ENCODE data around the gene RASGRF1. TPM values are rescaled to one million over a fixed set of nuclear protein-coding genes. Genes with fewer than 3 reads are reported as not detected.
A peak's percentile ranks its signal among the peaks of the same experiment; 100 is the strongest.
"Not testable (repeated sequence)": the region's sequence is repeated elsewhere in the genome, so short reads cannot be mapped to it uniquely, and the experiment has no call there.

RASGRF1 gene
- total RNA-seq, 1 donor: under 0.01 TPM

DNA sequence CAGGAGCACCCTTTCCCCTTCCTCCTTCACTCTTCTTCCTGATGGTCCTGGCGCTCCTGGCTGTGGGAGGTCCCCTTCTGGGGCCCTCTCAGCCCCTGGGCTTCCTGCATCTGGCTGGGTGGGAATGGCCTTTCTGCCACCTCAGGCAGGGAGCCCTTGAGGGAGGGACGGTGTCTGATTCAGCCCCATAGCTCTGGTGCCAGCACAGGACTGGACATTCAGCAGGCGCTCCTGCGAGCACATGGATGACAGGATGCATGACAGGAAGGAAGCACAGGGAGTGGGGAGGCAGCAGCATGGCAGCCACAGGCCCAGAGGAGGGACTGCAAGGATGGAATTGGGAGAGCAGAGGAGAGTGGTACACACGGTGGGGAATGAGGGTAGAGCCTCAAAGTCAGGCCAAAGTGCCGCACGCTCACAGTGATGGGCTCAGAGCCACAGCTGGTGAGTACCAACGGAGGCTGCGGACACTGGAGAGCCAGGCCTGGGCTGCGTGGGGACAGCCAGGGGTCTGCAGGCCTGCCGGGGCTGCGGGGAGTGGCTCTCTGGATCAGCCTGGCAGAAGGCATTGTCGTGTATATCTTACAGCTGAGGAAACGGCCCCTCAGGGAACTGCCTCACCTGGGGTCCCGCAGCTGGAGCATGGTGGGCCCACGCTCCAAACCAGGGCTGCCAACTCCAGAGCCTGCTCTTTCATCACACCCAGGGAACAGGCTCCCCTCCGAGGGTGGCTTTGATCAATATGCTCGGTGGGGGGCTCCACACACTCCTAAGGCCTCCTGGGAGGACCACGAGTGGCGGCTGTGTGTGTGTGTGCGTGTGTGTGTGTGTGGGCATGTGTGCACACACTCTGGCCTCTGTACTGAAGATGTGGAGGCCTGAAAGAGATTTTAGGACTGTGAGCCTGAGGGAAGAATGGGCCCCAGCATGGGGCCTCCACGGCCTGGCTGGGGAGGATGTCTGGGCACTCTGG is 94.4 kb downstream of the RASGRF1 start:
- H3K27ac ChIP-seq (ENCODE audit: low read depth, low read length): no peak overlapping the region
- no peaks in the 10 kb centered on the region for H3K9me3 ChIP-seq (ENCODE audit: low read depth, low read length)
- no peak overlapping the region for H3K4me2 ChIP-seq (ENCODE audit: insufficient read depth, low read length)
- TF ChIP-seq, protein P1, sequence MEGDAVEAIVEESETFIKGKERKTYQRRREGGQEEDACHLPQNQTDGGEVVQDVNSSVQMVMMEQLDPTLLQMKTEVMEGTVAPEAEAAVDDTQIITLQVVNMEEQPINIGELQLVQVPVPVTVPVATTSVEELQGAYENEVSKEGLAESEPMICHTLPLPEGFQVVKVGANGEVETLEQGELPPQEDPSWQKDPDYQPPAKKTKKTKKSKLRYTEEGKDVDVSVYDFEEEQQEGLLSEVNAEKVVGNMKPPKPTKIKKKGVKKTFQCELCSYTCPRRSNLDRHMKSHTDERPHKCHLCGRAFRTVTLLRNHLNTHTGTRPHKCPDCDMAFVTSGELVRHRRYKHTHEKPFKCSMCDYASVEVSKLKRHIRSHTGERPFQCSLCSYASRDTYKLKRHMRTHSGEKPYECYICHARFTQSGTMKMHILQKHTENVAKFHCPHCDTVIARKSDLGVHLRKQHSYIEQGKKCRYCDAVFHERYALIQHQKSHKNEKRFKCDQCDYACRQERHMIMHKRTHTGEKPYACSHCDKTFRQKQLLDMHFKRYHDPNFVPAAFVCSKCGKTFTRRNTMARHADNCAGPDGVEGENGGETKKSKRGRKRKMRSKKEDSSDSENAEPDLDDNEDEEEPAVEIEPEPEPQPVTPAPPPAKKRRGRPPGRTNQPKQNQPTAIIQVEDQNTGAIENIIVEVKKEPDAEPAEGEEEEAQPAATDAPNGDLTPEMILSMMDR (IDR thresholded peaks at IDR 0.05; ENCODE audit: extremely low read depth, low read depth, low read length): no peak
- H3K27me3 ChIP-seq (ENCODE audit: insufficient read depth, low read length): peaks cover 2% of the 10 kb centered on the region
- H3K79me2 ChIP-seq (ENCODE audit: insufficient read depth, low read length): no peaks in the 10 kb centered on the region
- DNase-seq (ENCODE audit: insufficient read length, low spot score, missing footprints): peak; percentile 50
- no peaks in the 10 kb centered on the region for H3K36me3 ChIP-seq (ENCODE audit: insufficient read depth, low read length)
- H4K20me1 ChIP-seq (ENCODE audit: insufficient read depth, low read length): no peaks in the 10 kb centered on the region
- no peaks in the 10 kb centered on the region for H3K4me1 ChIP-seq (ENCODE audit: insufficient read depth, low read length)
- no peak overlapping the region for H2AFZ ChIP-seq (ENCODE audit: low read length)
- no peak overlapping the region for H3K4me3 ChIP-seq (ENCODE audit: insufficient read depth, low read length)

DNA sequence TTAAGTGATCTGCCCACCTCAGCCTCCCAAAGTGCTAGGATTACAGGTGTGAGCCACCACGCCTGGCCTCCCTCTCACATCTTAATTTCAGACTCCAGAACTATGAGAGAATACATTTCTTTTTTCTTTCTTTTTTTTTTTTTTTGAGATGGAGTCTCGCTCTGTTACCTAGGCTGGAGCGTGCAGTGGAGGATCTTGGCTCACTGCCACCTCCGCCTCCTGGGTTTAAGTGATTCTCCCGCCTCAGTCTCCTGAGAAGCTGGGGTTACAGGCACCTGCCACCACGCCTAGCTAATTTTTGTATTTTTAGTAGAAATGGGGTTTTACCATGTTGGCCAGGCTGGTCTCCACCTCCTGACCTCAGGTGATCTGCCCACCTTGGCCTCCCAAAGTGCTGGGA is 95.4 kb downstream of the RASGRF1 start:
- not testable (repeated sequence) for H3K36me3 ChIP-seq (ENCODE audit: insufficient read depth, low read length); H4K20me1 ChIP-seq (ENCODE audit: insufficient read depth, low read length); H3K9me3 ChIP-seq (ENCODE audit: low read depth, low read length); H2AFZ ChIP-seq (ENCODE audit: low read length); H3K4me1 ChIP-seq (ENCODE audit: insufficient read depth, low read length); H3K4me2 ChIP-seq (ENCODE audit: insufficient read depth, low read length); H3K27me3 ChIP-seq (ENCODE audit: insufficient read depth, low read length); H3K4me3 ChIP-seq (ENCODE audit: insufficient read depth, low read length); H3K79me2 ChIP-seq (ENCODE audit: insufficient read depth, low read length); H3K27ac ChIP-seq (ENCODE audit: low read depth, low read length); DNase-seq (ENCODE audit: insufficient read length, low spot score, missing footprints)

DNA sequence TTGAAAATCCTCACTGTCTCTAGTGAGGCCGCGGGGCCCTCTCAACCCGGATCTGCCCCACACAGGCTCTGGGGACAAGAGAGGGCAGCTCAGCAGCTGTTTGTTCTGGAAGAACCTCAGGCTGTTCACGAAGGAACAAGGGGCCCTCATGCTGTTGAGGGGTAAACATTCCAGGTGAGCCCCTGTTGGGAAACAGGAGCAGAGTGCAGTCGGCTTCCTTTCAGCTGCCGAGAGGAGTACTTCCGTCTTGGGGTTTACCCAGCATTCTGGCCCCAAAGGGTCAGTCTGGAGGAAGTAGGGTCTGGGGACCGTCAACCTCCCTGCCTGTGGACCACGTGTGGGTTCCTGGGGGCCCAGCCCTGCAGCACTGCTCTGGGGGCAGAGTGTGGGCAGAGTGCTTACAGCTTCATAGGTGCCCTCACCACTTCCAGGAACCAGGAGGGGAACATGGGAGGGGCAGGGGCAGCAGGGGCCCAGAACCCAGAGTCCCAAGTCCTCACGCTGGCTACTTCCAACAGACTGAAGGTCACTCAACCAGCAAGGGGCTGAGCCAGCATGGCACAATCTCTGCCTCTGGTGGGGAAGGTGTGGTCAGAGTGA is 96.5 kb downstream of the RASGRF1 start:
- TF ChIP-seq, protein P1 (IDR thresholded peaks at IDR 0.05; ENCODE audit: extremely low read depth, low read depth, low read length): no peak
- H3K9me3 ChIP-seq (ENCODE audit: low read depth, low read length): no peaks in the 10 kb centered on the region
- H2AFZ ChIP-seq (ENCODE audit: low read length): no peak overlapping the region
- no peaks in the 10 kb centered on the region for H3K79me2 ChIP-seq (ENCODE audit: insufficient read depth, low read length)
- DNase-seq (ENCODE audit: insufficient read length, low spot score, missing footprints): peak; percentile 65
- no peak overlapping the region for H3K4me2 ChIP-seq (ENCODE audit: insufficient read depth, low read length)
- peaks cover 7% of the 10 kb centered on the region for H3K4me1 ChIP-seq (ENCODE audit: insufficient read depth, low read length)
- H3K27ac ChIP-seq (ENCODE audit: low read depth, low read length): no peak overlapping the region
- no peaks in the 10 kb centered on the region for H3K27me3 ChIP-seq (ENCODE audit: insufficient read depth, low read length)
- H4K20me1 ChIP-seq (ENCODE audit: insufficient read depth, low read length): no peaks in the 10 kb centered on the region
- no peaks in the 10 kb centered on the region for H3K36me3 ChIP-seq (ENCODE audit: insufficient read depth, low read length)
- no peak overlapping the region for H3K4me3 ChIP-seq (ENCODE audit: insufficient read depth, low read length)

DNA sequence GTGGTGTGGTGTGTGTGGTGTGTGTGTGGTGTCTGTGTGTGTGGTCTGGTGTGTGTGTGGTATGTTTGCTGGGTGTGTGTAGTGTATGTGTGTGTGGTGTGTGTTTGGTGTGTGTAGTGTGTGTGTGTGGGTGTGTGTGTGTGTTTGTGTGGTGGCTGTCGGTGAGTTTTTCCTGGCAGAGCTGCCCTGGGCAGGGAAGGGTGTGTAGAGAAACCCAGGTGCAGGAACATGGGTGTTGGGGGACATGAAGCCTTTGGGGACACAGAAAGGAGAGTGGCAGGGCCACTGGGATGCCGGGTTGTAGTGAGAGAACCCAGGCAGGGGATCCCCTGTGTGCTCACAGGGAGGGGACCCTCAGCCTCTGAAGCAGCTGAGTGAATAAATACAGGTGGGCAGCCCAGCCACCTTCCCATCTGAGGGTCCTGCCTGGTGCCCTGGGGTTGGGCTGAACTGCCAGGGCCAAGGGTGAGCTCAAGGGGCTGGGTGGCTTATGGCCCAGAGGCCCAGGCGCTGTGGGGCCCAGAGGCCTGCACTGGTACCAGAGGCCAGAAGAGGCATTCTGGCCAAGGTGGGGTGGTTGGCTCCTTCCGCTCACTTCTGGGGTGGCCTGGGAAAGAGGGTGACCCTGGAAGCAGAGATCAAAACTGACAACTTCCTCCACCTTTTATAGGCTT is 97.2 kb downstream of the RASGRF1 start:
- no peaks in the 10 kb centered on the region for H3K27me3 ChIP-seq (ENCODE audit: insufficient read depth, low read length)
- no peaks in the 10 kb centered on the region for H3K9me3 ChIP-seq (ENCODE audit: low read depth, low read length)
- peaks cover 12% of the 10 kb centered on the region for H3K4me1 ChIP-seq (ENCODE audit: insufficient read depth, low read length)
- TF ChIP-seq, protein P1 (IDR thresholded peaks at IDR 0.05; ENCODE audit: extremely low read depth, low read depth, low read length): no peak
- peak; percentile 31 for DNase-seq (ENCODE audit: insufficient read length, low spot score, missing footprints)
- no peak overlapping the region for H3K4me3 ChIP-seq (ENCODE audit: insufficient read depth, low read length)
- no peak overlapping the region for H3K4me2 ChIP-seq (ENCODE audit: insufficient read depth, low read length)
- no peaks in the 10 kb centered on the region for H4K20me1 ChIP-seq (ENCODE audit: insufficient read depth, low read length)
- H3K79me2 ChIP-seq (ENCODE audit: insufficient read depth, low read length): no peaks in the 10 kb centered on the region
- no peak overlapping the region for H2AFZ ChIP-seq (ENCODE audit: low read length)
- H3K36me3 ChIP-seq (ENCODE audit: insufficient read depth, low read length): no peaks in the 10 kb centered on the region
- no peak overlapping the region for H3K27ac ChIP-seq (ENCODE audit: low read depth, low read length)

Measured in osteoblast (primary cell).